Astrocyte of the cerebellum (primary cell): ENCODE results near the gene CXCL9.

Experiments
- DNase-seq: peaks from one replicate; pipeline ENCODE4 v3.0.0-alpha.2; 2011; ENCODE audit warnings: low read depth
- H3K4me3 ChIP-seq: 2 replicates; pipeline ENCODE4 v1.5.1; 2011; ENCODE audit warnings: mild to moderate bottlenecking, low read depth, low read length, moderate library complexity
- CTCF ChIP-seq: IDR thresholded peaks from 2 replicates; pipeline ENCODE4 v1.5.1; 2012; ENCODE audit warnings: low read length, low read depth, moderate library complexity, mild to moderate bottlenecking; ENCODE audit errors: missing control alignments
- in situ Hi-C: cut with HindIII; loops from 2 replicates; pipeline ENCODE4 v1.10.0; 2017; ENCODE audit warnings: low sequenced_read_pairs

The CXCL9 gene

DNA sequence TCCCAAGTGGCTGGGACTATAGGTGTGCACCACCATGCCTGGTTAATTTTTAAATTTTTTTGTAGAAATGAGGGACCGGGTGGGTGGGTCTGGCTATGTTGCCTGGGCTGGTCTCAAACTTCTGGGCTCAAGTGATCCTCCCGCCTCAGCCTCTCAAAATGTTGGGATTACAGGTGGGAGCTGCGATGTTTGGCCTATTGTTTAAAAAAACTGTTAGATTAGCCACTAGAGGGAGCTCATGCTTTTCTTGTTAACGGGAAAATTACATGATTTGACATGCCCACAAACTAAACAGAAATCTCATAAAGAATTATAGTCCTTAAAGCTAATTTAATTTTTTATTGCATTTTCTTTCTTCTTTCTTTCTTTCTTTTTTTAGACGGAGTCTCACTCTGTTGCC is 11.6 kb downstream of the CXCL9 start:
- TF ChIP-seq CTCF = peak; percentile 41
- H3K4me3 ChIP-seq = no peak overlapping the region
- DNase-seq = peak; percentile 33
- in situ Hi-C loops = no loop called here

GRCh38 chr4:75992462-75992861 is 14.8 kb downstream of the CXCL9 start:
- no peak overlapping the region for H3K4me3 ChIP-seq
- in situ Hi-C loops = loop anchor here (5.0 kb wide), 1 partner anchor 90 kb away; no protein-coding TSS in a partner anchor
- DNase-seq = no peak
- TF ChIP-seq CTCF = no peak

DNA sequence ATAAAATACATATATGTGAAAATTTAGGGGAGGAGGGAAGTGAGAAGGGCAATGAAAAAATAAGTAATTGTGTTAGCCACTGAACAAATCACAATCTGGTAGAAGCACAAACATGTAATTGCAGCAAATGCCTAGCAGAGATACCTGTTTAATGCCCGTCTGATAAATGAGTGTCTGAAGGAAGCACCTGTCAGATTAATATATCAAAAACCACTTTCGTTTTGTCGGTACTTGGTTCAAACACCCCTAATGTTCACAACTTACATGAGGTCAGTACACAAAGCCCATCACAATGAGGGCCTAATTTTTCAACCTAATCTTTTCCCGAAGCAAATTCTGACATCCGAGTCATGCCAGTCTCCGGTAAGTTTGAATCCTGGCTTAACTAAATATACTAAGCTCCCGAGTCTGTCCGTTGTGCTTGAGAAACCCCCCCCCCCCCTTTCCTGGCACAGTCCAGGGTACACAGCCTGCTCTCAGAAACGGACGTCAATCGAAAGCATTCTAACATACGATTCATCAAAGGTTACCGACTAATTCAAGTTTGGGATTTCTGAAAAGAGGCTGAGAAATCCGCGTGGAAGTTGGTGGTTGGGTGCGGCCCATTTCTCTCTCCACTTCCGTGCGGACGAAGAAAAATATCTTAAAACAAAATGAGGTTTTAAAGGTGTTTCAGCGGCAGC is 17.3 kb downstream of the CXCL9 start:
- DNase-seq = no peak
- peak overlapping the region; percentile 81 for H3K4me3 ChIP-seq
- no peak for TF ChIP-seq CTCF
- in situ Hi-C loops = loop anchor here (5.0 kb wide), 1 partner anchor 92 kb away; no protein-coding TSS in a partner anchor

DNA sequence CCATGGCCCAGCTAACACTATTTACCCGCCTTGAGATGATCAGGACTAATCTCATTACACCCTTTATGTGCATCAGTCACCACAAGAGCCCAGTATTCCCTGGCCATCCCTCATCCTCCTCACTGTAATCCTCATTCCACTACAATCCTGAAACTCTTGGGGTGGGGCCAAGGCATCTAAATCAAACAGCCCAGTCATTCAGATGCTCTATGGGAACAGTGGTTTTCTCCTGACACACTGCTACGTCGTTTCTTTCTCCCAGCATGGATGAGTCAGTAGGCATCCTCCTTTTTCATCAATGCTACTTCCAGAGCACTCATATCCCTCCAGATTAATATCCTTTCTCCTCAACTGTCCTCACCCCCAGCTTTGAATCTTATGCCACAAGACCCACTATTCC is 22.2 kb downstream of the CXCL9 start:
- in situ Hi-C loops = no loop called here
- H3K4me3 ChIP-seq = no peak overlapping the region
- DNase-seq = peak; percentile 34
- TF ChIP-seq CTCF = no peak

DNA sequence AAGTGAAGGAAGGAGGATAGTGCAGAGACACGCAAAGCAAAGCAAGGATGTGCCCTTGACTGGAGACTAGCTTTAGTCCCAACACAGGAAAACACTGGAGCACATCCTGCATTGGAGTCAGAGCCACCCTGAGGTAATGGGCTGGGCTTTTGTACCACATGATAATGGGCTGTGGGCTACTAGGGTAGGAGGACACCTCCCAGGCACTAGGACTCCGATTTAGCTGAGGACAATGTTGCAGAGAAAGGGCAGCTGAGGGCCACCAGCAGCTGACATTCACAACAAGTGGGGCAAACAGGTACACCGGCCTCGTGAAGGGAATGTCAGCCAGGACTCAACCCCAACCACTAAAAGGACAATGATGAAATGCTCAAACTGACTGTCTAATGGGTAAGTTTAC is 26.7 kb downstream of the CXCL9 start:
- in situ Hi-C loops = no loop called here
- DNase-seq = no peak
- no peak for TF ChIP-seq CTCF
- H3K4me3 ChIP-seq = no peak overlapping the region

DNA sequence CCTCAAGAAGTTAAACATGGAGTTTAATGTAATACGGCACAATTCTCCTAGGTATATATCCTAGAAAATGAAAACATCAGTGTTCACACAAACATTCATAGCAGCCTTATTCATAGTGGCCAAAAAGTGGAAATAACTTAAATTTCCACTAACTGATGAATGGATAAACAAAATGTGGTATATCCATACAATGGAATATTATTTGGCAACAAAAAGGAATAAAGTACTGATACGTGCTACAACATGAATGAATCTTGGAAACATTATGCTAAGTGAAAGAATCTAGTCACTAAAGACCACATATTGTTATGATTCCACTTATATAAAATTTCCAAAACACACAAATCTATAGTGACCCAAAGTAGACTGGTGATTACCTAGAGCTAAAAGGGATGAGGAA is 31.1 kb downstream of the CXCL9 start:
- H3K4me3 ChIP-seq = no peak overlapping the region
- TF ChIP-seq CTCF = no peak
- DNase-seq = no peak
- in situ Hi-C loops = no loop called here
